Ovary (tissue), 3 donors: ENCODE measurements around the gene YTHDF2.
"Not testable (repeated sequence)": the region's sequence is repeated elsewhere in the genome, so short reads cannot be mapped to it uniquely, and the experiment has no call there.

ENCODE experiments used
- EP300 ChIP-seq: sonication (generic); formaldehyde crosslinking; IDR thresholded peaks from one replicate; pipeline ENCODE4 v1.6.1; 2017; ENCODE audit warnings: antibody characterized with exemption
- TF ChIP-seq, protein P1 (sequence below), 3 donors: fragments of 450-650 bp in 2 of 3; fragments of 200-600 bp in 1 of 3; IDR thresholded peaks; one replicate each; pipeline versions ENCODE4 v1.5.1 to v1.8.0; 2016 to 2022; ENCODE audit warnings: antibody characterized with exemption in 3 of 3, mild to moderate bottlenecking in 1 of 3
- donor health status: DM: no; HTN: no; CAD: no.

DNA sequence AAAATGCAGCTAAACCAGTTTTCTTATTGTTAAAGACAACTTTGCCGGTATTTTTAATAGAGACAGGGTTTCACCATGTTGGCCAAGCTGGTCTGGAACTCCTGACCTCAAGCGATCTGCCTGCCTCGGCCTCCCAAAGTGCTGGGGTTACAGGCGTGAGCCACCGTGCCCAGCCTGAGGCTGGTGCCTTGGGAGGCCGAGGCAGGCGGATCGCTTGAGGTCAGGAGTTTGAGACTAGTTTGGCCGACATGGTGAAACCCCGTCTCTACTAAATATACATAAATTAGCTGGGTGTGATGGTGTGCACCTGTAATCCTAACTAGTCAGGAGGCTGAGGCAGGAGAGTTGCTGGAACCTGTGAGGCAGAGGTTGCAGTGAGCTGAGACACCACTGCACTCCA lies 35.2 kb downstream of the YTHDF2 start:
- TF ChIP-seq EP300: not testable (repeated sequence)
- TF ChIP-seq, protein P1, sequence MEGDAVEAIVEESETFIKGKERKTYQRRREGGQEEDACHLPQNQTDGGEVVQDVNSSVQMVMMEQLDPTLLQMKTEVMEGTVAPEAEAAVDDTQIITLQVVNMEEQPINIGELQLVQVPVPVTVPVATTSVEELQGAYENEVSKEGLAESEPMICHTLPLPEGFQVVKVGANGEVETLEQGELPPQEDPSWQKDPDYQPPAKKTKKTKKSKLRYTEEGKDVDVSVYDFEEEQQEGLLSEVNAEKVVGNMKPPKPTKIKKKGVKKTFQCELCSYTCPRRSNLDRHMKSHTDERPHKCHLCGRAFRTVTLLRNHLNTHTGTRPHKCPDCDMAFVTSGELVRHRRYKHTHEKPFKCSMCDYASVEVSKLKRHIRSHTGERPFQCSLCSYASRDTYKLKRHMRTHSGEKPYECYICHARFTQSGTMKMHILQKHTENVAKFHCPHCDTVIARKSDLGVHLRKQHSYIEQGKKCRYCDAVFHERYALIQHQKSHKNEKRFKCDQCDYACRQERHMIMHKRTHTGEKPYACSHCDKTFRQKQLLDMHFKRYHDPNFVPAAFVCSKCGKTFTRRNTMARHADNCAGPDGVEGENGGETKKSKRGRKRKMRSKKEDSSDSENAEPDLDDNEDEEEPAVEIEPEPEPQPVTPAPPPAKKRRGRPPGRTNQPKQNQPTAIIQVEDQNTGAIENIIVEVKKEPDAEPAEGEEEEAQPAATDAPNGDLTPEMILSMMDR (IDR thresholded peaks at IDR 0.05): not testable (repeated sequence)
